Kidney (tissue), 22 donors: Measurements from ENCODE around the gene SFR1. TPM values are rescaled to one million over a fixed set of nuclear protein-coding genes. Genes with fewer than 3 reads are reported as not detected.

Experiments
- DNase-seq, 5 donors: peaks; one replicate each; pipeline ENCODE4 v3.0.0-alpha.2; 2013 to 2020
- FAIRE-seq: peaks from 2 replicates; lab custom pipeline; 2012; peaks lifted over from hg19 to GRCh38; lab: Jason Lieb, UNC
- H3K27ac ChIP-seq, 2 donors: one replicate each; pipeline ENCODE4 v1.7.0; 2013; ENCODE audit warnings: low read depth in 2 of 2, low read length in 2 of 2, inconsistent platforms in 1 of 2
- H3K27me3 ChIP-seq: one replicate; pipeline ENCODE4 v1.7.1; 2013; ENCODE audit warnings: low read length, inconsistent platforms; ENCODE audit not compliant: control insufficient read depth, insufficient read depth
- H3K36me3 ChIP-seq, 3 donors: one replicate each; pipeline versions ENCODE4 v1.7.0 to v1.7.1; 2013; ENCODE audit warnings: low read length in 3 of 3, control low read depth in 1 of 3, inconsistent platforms in 1 of 3; ENCODE audit not compliant: insufficient read depth in 3 of 3, control insufficient read depth in 2 of 3
- H3K4me1 ChIP-seq, 3 donors: one replicate each; pipeline versions ENCODE4 v1.7.0 to v1.7.1; 2013; ENCODE audit warnings: low read length in 3 of 3, inconsistent platforms in 1 of 3, low read depth in 1 of 3; ENCODE audit not compliant: control insufficient read depth in 2 of 3, insufficient read depth in 2 of 3
- H3K4me3 ChIP-seq, 3 donors: one replicate each; pipeline versions ENCODE4 v1.7.0 to v1.8.1; 2013; ENCODE audit warnings: low read length in 3 of 3, control low read depth in 1 of 3, inconsistent platforms in 1 of 3
- H3K9ac ChIP-seq, 3 donors: one replicate each; pipeline versions ENCODE4 v1.7.0 to v1.7.1; 2013; ENCODE audit warnings: low read length in 3 of 3, control low read depth in 1 of 3, inconsistent platforms in 1 of 3
- H3K9me3 ChIP-seq, 3 donors: one replicate each; pipeline versions ENCODE4 v1.7.0 to v1.7.1; 2013; ENCODE audit warnings: low read length in 3 of 3, control low read depth in 1 of 3, inconsistent platforms in 1 of 3; ENCODE audit not compliant: control insufficient read depth in 2 of 3, insufficient read depth in 1 of 3
- intact Hi-C: fragments of 100-400 bp; cut with DNase I; formaldehyde crosslinking; loops from one replicate; pipeline ENCODE4 v1.11.1; 2022
- long read RNA-seq, 10 donors: library from polyadenylated mRNA in 1 of 10; unstranded in 1 of 10; transcript quantifications; one replicate each; pipeline ENCODE4 v2.0.0 and lab custom pipeline, GENCODE V29; 2021 to 2026
- polyA plus RNA-seq: library from polyadenylated mRNA; stranded (reverse); fragments of 350-450 nt; fragmentation: Illumina TruSeq; extraction: RNeasy Lipid Tissue Mini Kit (QIAGEN cat#74804); gene quantifications from one replicate; pipeline ENCODE4 v1.2.3, GENCODE V29; 2014; ENCODE audit warnings: low read depth, low replicate concordance; ENCODE audit not compliant: insufficient read depth
- total RNA-seq: library from RNA; stranded (reverse); fragmentation: NEBNext Ultra II Directional; extraction: Animal tissue kit (Norgen Biotek cat#: 25700); gene quantifications from one replicate; pipeline ENCODE4 v1.2.1, GENCODE V29; 2021
- TF ChIP-seq, protein P1 (sequence below): IDR thresholded peaks from 3 replicates; pipeline ENCODE4 v1.5.1; 2012; ENCODE audit warnings: mild to moderate bottlenecking, moderate library complexity, borderline replicate concordance; ENCODE audit not compliant: insufficient read depth; ENCODE audit errors: extremely low read depth
- donor health status: control.
- donor health status: control.
- donor health status: control.
- donor health status: control.
- donor health status: control.
- donor health status: DM: yes; HTN: yes; CAD: no.
- donor health status: Normal renal cell carcinoma (clear cell type).

SFR1 gene, protein sequence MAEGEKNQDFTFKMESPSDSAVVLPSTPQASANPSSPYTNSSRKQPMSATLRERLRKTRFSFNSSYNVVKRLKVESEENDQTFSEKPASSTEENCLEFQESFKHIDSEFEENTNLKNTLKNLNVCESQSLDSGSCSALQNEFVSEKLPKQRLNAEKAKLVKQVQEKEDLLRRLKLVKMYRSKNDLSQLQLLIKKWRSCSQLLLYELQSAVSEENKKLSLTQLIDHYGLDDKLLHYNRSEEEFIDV
- total RNA-seq, result 9.3 TPM
- polyA plus RNA-seq, result 7.3 TPM
- long read RNA-seq, donor 1, transcript SFR1-201 (4 exons, 1,438 nt), result major isoform, 5 of 6 reads
- long read RNA-seq, donor 1, partial matches to known transcripts, result 0 of 6 reads
- long read RNA-seq, donor 1, other reads (novel, unspliced or antisense), result 0 of 6 reads
- long read RNA-seq, donor 2, transcript SFR1-202 (4 exons, 1,503 nt), result major isoform, 6 of 8 reads
- long read RNA-seq, donor 2, partial matches to known transcripts, result 0 of 8 reads
- long read RNA-seq, donor 2, other reads (novel, unspliced or antisense), result 0 of 8 reads
- long read RNA-seq, donor 3, partial matches to known transcripts, result 0 of 5 reads
- long read RNA-seq, donor 3, other reads (novel, unspliced or antisense), result 0 of 5 reads
- long read RNA-seq, donor 4, partial matches to known transcripts, result 0 of 4 reads
- long read RNA-seq, donor 4, other reads (novel, unspliced or antisense), result 0 of 4 reads
- long read RNA-seq, donor 5, result 0 reads
- long read RNA-seq, donor 6, transcript SFR1-201 (4 exons, 1,438 nt), result minor isoform, 5 of 12 reads
- long read RNA-seq, donor 6, transcript SFR1-202 (4 exons, 1,503 nt), result major isoform, 7 of 12 reads
- long read RNA-seq, donor 6, partial matches to known transcripts, result 0 of 12 reads
- long read RNA-seq, donor 6, other reads (novel, unspliced or antisense), result 0 of 12 reads
- long read RNA-seq, donor 7, partial matches to known transcripts, result 2 of 11 reads
- long read RNA-seq, donor 7, other reads (novel, unspliced or antisense), result 1 of 11 reads
- long read RNA-seq, donor 8, partial matches to known transcripts, result 0 of 2 reads
- long read RNA-seq, donor 8, other reads (novel, unspliced or antisense), result 0 of 2 reads
- long read RNA-seq, donor 9, partial matches to known transcripts, result 0 of 1 reads
- long read RNA-seq, donor 9, other reads (novel, unspliced or antisense), result 0 of 1 reads
- long read RNA-seq, donor 10, partial matches to known transcripts, result 14 of 16 reads
- long read RNA-seq, donor 10, other reads (novel, unspliced or antisense), result 0 of 16 reads

DNA sequence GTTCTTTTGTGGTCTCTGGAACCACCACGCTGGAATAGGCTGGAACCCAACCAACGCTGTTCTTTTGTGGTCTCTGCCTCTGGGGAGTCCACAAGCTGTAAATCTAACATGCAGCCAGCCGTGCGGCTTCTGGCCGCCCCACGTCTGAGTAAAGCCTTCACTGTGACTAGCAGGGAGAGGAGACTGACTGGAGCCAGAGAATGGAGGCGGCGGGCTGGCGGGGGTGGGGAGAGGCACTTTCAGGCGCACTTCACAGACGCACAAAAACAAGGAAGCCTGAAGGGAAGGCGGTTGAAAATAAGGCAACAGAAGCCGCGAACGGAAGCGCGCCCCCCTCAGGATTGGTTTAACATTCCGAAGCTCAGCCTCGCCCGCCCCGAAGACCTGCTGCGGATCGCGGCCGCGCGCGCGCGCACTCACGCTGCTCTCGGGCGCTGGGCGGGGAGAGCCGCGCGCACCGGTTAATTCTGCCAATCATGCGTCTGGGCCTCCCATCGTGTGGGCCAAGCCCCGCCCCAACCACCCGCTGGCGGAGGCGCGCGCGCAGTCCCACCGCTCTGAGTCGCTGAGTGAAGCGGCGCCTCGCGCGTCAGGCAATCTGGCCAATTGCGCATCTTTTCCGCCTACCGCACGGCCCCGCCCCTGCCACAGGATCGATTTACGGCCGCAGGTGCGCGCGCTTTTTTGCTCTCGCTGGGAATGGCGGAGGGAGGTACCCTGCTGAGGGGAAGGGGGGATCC, at the start of gene SFR1:
SFR1 (plus strand) TSS at position 687 of the 740 bp plus-strand sequence; CDS start at position 700, 13 bp downstream.
- DNase-seq, result peak; percentile 99 to 100 (median 99)
- TF ChIP-seq, protein P1, sequence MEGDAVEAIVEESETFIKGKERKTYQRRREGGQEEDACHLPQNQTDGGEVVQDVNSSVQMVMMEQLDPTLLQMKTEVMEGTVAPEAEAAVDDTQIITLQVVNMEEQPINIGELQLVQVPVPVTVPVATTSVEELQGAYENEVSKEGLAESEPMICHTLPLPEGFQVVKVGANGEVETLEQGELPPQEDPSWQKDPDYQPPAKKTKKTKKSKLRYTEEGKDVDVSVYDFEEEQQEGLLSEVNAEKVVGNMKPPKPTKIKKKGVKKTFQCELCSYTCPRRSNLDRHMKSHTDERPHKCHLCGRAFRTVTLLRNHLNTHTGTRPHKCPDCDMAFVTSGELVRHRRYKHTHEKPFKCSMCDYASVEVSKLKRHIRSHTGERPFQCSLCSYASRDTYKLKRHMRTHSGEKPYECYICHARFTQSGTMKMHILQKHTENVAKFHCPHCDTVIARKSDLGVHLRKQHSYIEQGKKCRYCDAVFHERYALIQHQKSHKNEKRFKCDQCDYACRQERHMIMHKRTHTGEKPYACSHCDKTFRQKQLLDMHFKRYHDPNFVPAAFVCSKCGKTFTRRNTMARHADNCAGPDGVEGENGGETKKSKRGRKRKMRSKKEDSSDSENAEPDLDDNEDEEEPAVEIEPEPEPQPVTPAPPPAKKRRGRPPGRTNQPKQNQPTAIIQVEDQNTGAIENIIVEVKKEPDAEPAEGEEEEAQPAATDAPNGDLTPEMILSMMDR, result peak; percentile 65
- peak; percentile 74 for FAIRE-seq
- intact Hi-C loops, result no loop called here
- peaks cover 2 to 10% (median 5%) of the 10 kb centered on the region in 3 donors for H3K4me1 ChIP-seq
- H3K9ac ChIP-seq, result peak within 1 kb of the TSS; percentile 88 to 98 (median 91)
- no peaks in the 10 kb centered on the region for H3K9me3 ChIP-seq
- no peaks in the 10 kb centered on the region for H3K36me3 ChIP-seq
- H3K27me3 ChIP-seq, result no peaks in the 10 kb centered on the region
- H3K4me3 ChIP-seq, result peak within 1 kb of the TSS; percentile 82 to 92 (median 84)
- H3K27ac ChIP-seq, result peak within 1 kb of the TSS; percentile 99

DNA sequence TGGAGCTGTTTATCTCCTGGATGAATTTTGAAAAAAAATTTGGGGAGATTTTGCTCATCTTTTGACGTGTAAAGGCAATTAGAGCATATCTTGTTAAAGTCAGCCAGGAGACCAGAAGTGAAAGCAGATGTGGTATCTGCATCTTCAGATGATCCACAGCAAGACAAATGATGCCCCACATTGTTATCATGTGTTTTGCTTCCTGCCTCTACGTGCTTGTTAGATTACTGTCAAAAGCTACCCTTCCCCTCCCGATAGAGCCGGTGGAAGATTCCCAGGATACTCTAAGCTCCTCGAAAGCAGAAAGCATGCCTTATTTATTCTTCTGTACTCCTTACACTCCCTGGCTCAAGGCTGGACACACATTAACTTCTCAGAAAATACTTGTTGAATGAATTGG, 49.2 kb upstream of the SFR1 start:
- TF ChIP-seq, protein P1, result no peak
- DNase-seq (no peak), FAIRE-seq (no peak)
- Histone ChIP-seq H3K4me1 (peaks cover 0 to 5% (median 0%) of the 10 kb centered on the region in 3 donors), H3K27me3 (no peaks in the 10 kb centered on the region), H3K9ac (no peak overlapping the region), H3K9me3 (no peaks in the 10 kb centered on the region), H3K27ac (no peak overlapping the region), H3K36me3 (no peaks in the 10 kb centered on the region), H3K4me3 (no peak overlapping the region)
- intact Hi-C loops, result no loop called here

DNA sequence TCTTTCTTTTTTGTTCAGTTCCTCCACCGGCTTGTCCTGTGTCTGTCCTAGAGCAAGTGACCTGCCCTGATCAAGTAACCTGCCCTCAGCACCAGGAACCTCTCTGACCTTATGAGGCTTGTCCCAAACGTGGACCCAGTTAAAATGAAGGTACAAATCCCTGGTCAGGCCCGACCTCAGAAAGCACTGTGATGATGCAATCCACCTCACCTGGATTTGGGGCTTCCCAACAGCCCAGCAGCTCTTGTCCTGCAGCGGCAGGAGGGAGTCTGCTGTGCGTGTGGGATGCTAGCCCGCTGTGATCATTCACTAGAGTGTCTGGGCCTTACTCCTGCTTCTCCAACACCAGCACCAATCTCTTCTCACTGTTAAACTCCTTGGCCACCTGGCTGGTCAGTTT, 47.5 kb upstream of the SFR1 start:
- Histone ChIP-seq H3K9ac (no peak overlapping the region), H3K36me3 (no peaks in the 10 kb centered on the region), H3K4me1 (peaks cover 0 to 5% (median 0%) of the 10 kb centered on the region in 3 donors), H3K9me3 (no peaks in the 10 kb centered on the region), H3K4me3 (no peak overlapping the region), H3K27me3 (no peaks in the 10 kb centered on the region), H3K27ac (no peak overlapping the region)
- TF ChIP-seq, protein P1, result no peak
- DNase-seq, result no peak
- intact Hi-C loops, result no loop called here
- no peak for FAIRE-seq
